Measurements from ENCODE around the gene PLEKHM2.

PLEKHM2 gene

GRCh38 chr1:15639262-15639661 is 44.9 kb upstream of the PLEKHM2 start:
- Histone ChIP-seq H4K20me1 (ENCODE audit: control insufficient read depth, insufficient read depth, low read depth, low read length) (no peaks in the 10 kb centered on the region), H3K27me3 (ENCODE audit: control insufficient read depth, low read length) (no peaks in the 10 kb centered on the region), H3K9me2 (replicated peaks; ENCODE audit: control insufficient read depth, low read length) (no peaks in the 10 kb centered on the region), H3K9me3 (ENCODE audit: control insufficient read depth, insufficient read depth, low read length) (no peaks in the 10 kb centered on the region), H3K4me3 (ENCODE audit: low read length) (no peak overlapping the region), H3K4me1 (ENCODE audit: control insufficient read depth, low read length) (no peaks in the 10 kb centered on the region), H3F3A (ENCODE audit: control insufficient read depth, insufficient read depth) (0 out of 2 replicates have a peak, but pooled peaks cover 3% of the 10 kb centered on the region), H3K27ac (ENCODE audit: low read depth, low read length) (no peak overlapping the region), H3K79me2 (ENCODE audit: control insufficient read depth, low read length) (peaks cover 7% of the 10 kb centered on the region; the same call in 1 of the 2 replicates), H3K36me3 (ENCODE audit: control insufficient read depth, low read length) (peaks cover 91% of the 10 kb centered on the region), H3K4me2 (ENCODE audit: low read length) (no peak overlapping the region)
- TF ChIP-seq EZH2phosphoT487 (IDR thresholded peaks at IDR 0.05; ENCODE audit: borderline replicate concordance, low read length) (no peak), CTCF (IDR thresholded peaks at IDR 0.05; ENCODE audit: low read depth, low read length, poor library complexity, severe bottlenecking) (no peak)

DNA sequence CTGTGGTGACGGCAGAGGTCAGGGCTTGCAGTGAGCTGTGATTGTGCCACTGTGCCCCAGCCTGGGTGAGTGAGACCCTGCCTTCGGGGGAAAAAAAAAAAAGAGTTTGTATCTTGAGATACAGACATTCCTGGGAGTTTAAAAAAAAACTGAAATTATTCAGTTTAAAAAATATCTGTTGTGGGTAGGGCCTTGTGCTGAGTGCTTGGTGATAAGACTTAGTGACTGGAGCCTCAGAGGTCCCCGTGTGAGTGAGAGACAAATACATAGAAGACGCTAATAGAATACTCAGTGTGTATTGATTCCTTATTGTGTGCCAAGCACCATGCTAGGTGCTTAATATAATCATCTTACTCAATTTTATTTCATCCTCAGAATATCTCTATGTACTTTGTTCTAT is 44.2 kb upstream of the PLEKHM2 start:
- H3K36me3 ChIP-seq (ENCODE audit: control insufficient read depth, low read length) = peaks cover 87% of the 10 kb centered on the region
- no peaks in the 10 kb centered on the region for H3K27me3 ChIP-seq (ENCODE audit: control insufficient read depth, low read length)
- H3K4me3 ChIP-seq (ENCODE audit: low read length) = no peak overlapping the region

DNA sequence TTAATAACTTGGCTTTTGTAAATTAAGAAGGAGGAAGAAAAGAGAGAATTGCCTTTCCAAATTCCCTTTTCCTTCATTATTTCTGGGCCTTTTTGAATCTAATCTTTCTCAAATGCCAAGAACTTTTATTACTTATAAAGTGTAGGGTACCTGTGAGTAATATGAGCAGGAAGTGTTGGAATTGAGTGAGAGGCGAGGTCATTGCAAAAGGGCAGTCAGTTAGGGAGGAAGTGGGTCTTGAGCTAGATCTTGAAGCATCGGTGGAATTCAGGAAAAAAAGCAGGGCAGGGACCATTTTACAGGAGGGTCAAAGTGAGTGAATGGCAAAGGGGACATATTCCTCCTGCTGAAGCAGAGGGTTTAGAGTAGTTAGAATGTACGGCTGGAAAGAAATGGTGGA is 43.5 kb upstream of the PLEKHM2 start:
- Histone ChIP-seq H3K4me3 (ENCODE audit: low read length) (no peak overlapping the region), H3K9me3 (ENCODE audit: control insufficient read depth, insufficient read depth, low read length) (no peaks in the 10 kb centered on the region), H3K36me3 (ENCODE audit: control insufficient read depth, low read length) (peaks cover 87% of the 10 kb centered on the region), H3K27me3 (ENCODE audit: control insufficient read depth, low read length) (no peaks in the 10 kb centered on the region), H3K9me2 (replicated peaks; ENCODE audit: control insufficient read depth, low read length) (no peaks in the 10 kb centered on the region), H3F3A (ENCODE audit: control insufficient read depth, insufficient read depth) (0 out of 2 replicates have a peak, but pooled peaks cover 3% of the 10 kb centered on the region), H4K20me1 (ENCODE audit: control insufficient read depth, insufficient read depth, low read depth, low read length) (no peaks in the 10 kb centered on the region), H3K27ac (ENCODE audit: low read depth, low read length) (no peak overlapping the region), H3K4me2 (ENCODE audit: low read length) (no peak overlapping the region), H3K4me1 (ENCODE audit: control insufficient read depth, low read length) (no peaks in the 10 kb centered on the region), H3K79me2 (ENCODE audit: control insufficient read depth, low read length) (peaks cover 14% of the 10 kb centered on the region)
- TF ChIP-seq CTCF (IDR thresholded peaks at IDR 0.05; ENCODE audit: low read depth, low read length, poor library complexity, severe bottlenecking) (no peak), EZH2phosphoT487 (IDR thresholded peaks at IDR 0.05; ENCODE audit: borderline replicate concordance, low read length) (no peak)

More for the DNA sequence above, 44.2 kb upstream of the PLEKHM2 start:
- no peak overlapping the region for H3K27ac ChIP-seq (ENCODE audit: low read depth, low read length)
- H3K4me2 ChIP-seq (ENCODE audit: low read length) = no peak overlapping the region
- H4K20me1 ChIP-seq (ENCODE audit: control insufficient read depth, insufficient read depth, low read depth, low read length) = no peaks in the 10 kb centered on the region
- no peaks in the 10 kb centered on the region for H3K4me1 ChIP-seq (ENCODE audit: control insufficient read depth, low read length)
- H3K9me2 ChIP-seq (replicated peaks; ENCODE audit: control insufficient read depth, low read length) = no peaks in the 10 kb centered on the region
- H3K79me2 ChIP-seq (ENCODE audit: control insufficient read depth, low read length) = peaks cover 8% of the 10 kb centered on the region
- TF ChIP-seq CTCF (IDR thresholded peaks at IDR 0.05; ENCODE audit: low read depth, low read length, poor library complexity, severe bottlenecking) (no peak), EZH2phosphoT487 (IDR thresholded peaks at IDR 0.05; ENCODE audit: borderline replicate concordance, low read length) (no peak)
- 0 out of 2 replicates have a peak, but pooled peaks cover 3% of the 10 kb centered on the region for H3F3A ChIP-seq (ENCODE audit: control insufficient read depth, insufficient read depth)
- H3K9me3 ChIP-seq (ENCODE audit: control insufficient read depth, insufficient read depth, low read length) = no peaks in the 10 kb centered on the region

Measured in DOHH2 (cell line).